GM15510 (cell line): ENCODE data around the gene RNFT2.

Source experiments
- POLR2A ChIP-seq: IDR thresholded peaks from 3 replicates; pipeline ENCODE4 v1.6.1; 2011; ENCODE audit warnings: borderline replicate concordance; ENCODE audit not compliant: insufficient read length; ENCODE audit errors: extremely low read depth

Gene RNFT2

DNA sequence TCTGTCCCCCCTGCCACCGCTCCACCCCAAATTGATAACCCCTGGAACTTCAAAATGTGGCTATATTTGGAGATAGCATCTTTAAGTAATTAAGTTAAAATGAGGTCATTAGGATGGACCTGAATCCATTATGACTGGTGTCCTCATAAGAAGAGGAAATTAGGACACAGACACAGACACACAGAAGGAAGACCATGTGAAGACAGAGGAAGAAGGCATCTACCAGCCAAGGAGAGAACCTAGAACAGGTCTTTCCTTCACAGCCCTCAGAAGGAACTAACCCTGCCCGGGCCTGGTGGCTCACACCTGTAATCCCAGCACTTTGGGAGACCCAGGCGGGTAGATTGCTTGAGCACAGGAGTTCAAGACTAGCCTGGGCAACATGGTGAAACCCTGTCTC is 146.8 kb downstream of the RNFT2 start:
- no peak for TF ChIP-seq POLR2A

DNA sequence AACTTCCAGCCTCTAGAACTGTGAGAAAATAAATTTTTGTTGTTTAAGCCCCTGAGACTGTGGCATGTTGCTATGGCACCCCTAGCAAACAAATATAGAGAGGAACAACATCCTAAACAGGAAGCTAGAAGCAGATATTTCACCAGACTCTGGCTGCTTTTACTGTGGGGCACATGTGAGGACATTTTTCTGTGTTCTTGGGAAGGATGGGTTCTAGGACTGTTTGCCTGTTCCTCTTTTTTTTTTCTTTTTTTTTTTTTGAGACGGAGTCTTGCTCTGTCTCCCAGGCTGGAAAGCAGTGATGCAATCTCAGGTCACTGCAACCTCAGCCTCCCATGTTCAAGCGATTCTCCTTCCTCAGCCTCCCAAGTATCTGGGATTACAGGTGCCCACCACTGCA is 147.4 kb downstream of the RNFT2 start:
- no peak for TF ChIP-seq POLR2A

DNA sequence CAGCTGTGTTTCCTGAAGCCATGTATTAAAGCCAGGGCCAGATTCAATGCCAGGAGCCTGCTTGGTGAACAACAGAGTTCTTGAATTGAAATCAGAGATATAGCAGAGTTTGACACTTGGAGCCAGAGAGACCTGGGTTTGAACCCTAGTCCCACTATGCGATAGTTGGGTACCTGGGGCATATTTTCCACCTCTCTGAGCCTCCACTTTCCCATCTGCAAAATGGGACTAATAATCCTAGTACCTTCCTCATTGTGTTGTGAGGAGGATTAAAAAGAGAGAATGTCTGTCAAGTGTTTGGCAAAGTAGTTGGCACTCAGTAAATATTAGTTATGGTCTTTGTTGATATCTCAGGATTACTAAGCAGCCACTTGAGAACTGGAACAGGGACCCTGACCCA is 149.1 kb downstream of the RNFT2 start:
- no peak for TF ChIP-seq POLR2A

DNA sequence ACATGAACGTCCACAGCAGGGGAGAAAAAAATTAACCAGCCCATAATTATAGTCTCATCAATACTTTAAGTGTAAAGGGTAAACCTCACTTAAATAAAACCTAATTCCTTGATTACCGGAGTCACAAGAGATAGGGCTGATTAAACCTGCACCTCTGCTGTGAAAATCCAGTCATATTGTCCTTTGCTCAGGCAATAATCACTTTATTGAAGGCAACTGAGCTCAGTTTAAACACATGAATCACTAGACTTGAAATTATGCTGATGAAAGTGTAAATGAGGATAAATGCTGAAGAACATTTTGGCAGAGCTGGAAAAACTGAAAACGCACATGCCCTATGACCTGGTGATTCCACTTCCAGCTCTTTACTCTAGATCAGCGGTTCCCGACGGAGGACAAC is 149.8 kb downstream of the RNFT2 start:
- no peak for TF ChIP-seq POLR2A

DNA sequence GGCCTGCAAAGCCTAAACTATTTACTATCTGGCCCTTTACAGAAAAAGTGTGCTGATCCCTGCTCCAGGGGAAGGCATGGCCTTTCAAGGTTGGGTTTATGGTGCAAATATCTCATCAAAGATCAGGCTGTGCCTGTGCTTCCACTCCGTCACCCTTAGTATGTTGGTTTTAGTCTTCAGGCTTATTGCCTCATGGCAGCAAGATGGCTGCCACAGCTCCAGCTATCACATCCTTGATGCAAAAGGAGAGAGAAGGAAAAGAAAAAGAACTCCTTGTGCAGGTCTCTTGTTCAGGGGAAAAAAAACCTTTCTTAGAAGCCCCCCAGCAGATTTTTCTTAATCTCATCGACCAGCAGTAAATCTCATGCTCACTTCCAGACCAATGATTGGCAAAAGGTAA is 152.2 kb downstream of the RNFT2 start:
- no peak for TF ChIP-seq POLR2A

DNA sequence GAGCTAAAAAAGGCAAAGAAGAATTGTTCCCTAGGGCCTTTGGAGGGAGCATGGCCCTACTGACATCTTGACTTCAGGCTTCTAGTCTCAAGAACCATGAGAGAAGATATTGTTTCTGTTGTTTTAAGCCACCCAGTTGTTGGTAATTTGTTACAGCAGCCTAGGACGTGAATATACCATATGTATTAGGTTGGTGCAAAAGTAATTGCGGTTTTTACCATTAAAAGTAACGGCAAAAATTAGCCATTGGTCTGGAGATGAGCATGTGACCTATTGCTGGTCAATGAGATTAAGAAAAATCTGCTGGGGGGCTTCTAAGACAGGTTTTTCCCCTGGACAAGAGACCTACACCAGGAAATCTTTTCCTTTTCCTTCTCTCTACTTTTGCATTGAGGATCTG is 152.9 kb downstream of the RNFT2 start:
- no peak for TF ChIP-seq POLR2A

DNA sequence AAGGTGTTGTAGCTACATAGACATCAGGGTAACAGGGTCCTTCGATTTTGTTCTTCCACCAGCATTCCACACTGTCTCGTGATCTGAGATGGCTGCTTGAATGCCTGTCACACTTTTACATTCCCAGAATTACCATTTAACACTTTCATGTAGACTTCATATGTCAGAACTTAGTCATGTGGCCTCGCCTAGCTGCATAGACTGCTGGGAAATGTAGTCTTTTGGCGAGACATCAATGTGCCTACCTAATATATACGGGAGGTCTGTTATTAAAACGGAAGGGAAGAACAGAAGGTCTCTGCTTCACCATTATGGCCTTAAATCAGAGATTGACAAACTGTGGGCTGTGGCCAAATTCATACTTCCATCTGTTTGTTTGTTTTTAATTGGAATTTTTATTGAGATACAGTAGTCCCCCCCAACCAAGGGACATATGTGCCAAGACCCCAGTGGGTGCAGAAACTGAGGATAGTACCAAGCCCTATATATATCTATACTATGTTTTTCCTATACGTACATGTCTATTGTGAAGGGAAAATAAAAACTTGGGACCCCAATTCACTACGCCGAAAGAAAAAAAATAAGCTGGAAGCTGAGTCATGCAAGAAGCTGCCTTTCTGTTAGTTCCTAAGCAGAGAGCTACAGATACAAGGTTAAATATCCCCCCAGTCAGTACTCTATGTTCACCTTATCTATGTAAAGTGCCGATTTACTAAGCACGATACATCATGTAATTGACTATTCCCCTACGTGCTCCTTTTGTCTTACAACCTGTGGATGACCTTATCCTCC is 154.4 kb downstream of the RNFT2 start:
- TF ChIP-seq POLR2A = no peak

DNA sequence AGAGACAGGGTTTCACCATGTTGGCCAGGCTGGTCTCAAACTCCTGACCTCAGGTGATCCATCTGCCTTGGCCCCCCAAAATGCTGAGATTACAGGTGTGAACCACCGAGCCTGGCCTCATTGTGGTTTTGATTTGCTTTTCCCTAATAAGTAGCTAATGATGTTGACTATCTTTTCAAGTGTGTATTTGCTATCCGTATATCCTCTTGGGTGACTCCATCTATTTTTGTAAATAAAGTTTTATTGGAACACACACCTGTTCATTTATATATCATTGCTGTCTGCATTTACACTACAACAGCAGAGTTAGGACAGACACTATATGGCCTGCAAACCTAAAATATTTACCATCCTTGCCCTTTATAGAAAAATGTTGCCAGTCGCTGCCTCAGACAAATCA is 156.8 kb downstream of the RNFT2 start:
- no peak for TF ChIP-seq POLR2A

DNA sequence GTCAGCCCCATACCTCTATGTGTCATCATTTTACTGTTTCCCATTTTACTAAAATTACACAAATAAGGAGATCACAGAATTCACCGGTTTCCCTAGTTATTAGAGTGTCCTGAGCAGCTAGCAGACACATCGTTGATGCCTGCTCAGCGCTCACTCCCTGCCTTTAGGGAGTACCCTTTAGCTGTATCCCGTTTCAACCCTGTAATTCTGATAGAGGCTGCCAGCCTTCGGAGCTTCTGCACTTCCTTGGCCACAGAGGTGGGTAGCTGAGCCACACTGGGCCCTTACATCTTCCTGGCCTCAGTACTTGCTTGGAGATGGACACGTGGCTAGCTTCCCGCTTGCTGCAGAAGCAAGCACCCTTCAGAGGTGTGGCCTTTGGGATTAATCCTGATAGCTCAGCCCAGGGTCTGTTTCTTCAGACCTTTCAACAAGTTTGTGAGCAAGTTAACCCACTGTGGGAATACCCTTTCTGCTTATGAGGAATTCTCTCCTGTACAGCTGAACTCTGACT is 158.4 kb downstream of the RNFT2 start:
- TF ChIP-seq POLR2A = no peak

DNA sequence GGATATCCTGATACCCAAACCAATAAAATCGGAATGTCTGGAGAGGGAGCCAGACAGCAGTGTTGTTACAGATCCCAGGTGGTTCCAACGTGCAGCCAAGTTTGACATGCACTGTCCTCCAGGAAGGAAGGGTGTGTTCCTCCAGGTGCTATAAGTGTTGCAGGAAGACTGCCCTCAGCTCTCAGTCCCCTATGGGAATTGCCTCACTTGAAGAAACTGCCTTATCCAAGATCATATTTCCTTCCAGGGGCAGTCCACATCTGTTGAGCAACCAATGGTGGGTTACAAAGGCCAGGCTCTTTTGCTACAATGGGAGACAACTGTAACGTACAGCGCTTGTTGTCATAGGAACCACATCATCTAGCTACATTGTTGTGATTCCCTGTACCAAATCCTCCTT is 159.4 kb downstream of the RNFT2 start:
- TF ChIP-seq POLR2A = no peak

DNA sequence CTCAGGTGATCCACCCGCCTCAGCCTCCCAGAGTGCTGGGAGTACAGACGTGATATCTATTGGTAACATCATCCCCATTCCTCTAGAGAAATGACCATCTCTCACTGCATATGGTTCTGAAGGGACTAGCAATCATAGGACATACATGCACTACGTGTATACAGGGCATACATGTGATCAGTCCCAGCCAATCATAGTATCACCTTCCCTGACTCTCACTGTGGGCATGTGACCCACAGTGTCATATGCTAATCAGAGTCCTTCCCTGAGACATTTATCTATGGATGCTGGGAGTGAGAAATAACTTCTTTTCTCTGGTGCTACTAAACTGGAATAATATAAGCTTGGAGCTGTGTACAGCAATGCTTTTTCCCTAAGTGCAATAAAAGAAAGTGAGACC is 160.6 kb downstream of the RNFT2 start:
- TF ChIP-seq POLR2A = no peak

DNA sequence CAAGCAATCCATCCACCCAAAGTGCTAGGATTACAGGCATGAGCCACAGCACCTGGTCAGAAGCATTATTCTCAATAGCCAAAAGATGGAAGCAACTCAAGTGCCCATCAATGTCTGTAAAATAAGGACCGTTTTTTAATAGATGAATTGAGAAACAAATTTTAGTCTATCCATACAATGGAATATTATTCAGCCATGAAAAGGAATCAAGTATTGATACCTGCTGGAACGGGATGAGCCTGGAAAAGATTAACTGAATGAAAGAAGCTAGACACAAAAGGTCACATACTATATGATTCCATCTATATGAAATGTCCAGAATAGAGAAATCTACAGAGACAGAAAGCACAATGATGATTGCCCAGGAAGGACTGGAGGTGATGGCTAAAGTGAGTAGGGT is 163.5 kb downstream of the RNFT2 start:
- TF ChIP-seq POLR2A = no peak
